GM12874 (cell line): ENCODE measurements around the gene NPIPB2.

Source experiments
- TF ChIP-seq, protein P1 (sequence below): IDR thresholded peaks from 2 replicates; pipeline ENCODE4 v1.5.1; 2011; ENCODE audit warnings: low read depth, mild to moderate bottlenecking, control low read depth, low read length, moderate library complexity; ENCODE audit not compliant: insufficient read depth

NPIPB2 gene

DNA sequence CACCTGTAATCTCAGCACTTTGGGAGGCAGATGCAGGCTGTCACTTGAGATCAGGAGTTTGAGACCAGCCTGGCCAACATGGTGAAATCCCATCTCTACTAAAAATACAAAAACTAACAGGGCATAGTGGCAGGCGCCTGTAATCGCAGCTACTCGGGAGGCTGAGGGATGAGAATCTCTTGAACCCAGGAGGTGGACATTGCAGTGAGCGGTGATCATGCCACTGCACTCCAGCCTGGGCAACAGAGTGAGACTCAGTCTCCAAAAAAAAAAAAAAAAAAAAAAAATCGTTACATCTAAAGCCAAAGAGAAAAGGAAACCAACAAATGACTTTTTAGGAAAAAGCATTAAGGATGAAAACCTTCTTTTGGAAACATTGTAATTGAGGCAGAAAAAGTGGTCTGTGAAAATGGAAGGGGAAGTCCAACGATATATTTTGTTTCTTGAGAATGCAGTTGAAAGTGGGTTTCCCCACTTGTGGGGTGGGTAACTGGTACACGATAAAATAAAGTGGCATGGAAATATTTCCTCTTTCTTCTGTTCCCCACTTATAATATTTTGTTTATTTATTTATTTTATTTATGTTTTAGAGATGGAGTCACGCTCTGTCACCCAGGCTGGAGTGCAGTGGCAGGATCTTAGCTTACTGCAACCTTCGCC is 37.3 kb upstream of the NPIPB2 start:
- TF ChIP-seq, protein P1, sequence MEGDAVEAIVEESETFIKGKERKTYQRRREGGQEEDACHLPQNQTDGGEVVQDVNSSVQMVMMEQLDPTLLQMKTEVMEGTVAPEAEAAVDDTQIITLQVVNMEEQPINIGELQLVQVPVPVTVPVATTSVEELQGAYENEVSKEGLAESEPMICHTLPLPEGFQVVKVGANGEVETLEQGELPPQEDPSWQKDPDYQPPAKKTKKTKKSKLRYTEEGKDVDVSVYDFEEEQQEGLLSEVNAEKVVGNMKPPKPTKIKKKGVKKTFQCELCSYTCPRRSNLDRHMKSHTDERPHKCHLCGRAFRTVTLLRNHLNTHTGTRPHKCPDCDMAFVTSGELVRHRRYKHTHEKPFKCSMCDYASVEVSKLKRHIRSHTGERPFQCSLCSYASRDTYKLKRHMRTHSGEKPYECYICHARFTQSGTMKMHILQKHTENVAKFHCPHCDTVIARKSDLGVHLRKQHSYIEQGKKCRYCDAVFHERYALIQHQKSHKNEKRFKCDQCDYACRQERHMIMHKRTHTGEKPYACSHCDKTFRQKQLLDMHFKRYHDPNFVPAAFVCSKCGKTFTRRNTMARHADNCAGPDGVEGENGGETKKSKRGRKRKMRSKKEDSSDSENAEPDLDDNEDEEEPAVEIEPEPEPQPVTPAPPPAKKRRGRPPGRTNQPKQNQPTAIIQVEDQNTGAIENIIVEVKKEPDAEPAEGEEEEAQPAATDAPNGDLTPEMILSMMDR: no peak

DNA sequence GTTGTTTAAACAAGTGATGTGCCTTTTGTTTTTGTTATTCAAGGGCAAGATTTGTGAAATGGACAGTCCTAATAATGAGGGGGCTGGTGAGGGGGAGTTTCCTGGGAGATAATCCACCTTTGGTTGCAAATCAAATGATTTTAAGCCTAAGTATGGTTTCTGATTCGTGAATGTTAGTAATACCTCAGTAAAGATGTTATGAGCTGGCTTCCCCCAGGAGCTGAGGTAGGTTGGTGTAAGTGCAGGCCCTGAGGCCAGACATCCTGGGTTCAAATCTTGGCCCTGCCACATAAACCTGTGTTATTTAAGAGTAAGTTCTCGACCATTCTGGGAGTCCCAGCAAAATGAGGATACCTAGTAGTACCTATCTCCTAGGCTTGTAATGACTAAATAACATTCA is 36.2 kb upstream of the NPIPB2 start:
- TF ChIP-seq, protein P1: no peak

- TF ChIP-seq, protein P1: no peak
Measured at GRCh38 chr16:11977376-11978041, 35.7 kb upstream of the NPIPB2 start.

GRCh38 chr16:11976850-11977375 is 35.1 kb upstream of the NPIPB2 start:
- TF ChIP-seq, protein P1: no peak

DNA sequence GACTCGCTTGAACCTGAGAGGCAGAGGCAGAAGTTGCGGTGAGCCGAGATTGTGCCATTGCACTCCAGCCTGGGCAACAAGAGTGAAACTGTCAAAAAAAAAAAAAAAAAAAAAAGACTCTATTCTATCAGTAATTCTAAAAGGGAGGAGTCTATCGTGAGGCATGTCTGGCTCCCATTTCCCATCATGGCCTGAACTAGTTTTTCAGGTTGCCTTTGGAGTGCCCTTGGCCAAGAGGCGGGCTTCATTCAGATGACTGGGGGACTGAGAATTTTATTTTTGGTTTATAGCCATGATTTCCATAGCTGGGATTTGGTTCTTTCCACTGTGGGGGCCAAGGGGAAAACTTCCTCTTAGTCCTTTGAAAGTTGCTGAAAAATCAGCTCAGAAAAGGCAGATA is 31.2 kb upstream of the NPIPB2 start:
- TF ChIP-seq, protein P1: no peak

DNA sequence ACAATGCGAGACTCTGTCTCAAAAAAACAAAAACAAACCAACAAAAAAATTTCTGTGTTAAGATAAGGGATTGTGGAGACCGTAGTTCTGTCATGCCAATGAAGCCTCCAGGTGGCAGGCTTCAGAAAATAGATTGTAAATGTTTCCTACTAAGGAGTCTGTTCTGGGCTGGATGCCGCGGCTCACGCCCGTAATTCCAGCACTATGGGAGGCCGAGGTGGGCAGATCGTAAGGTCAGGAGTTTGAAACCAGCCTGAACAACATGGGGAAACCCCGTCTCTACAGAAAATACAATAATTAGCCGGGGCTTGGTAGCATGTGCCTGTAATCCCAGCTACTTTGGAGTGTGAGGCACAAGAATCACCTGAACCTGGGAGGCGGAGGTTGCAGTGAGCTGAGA is 30.3 kb upstream of the NPIPB2 start:
- TF ChIP-seq, protein P1: no peak

GRCh38 chr16:11968577-11968976 is 26.7 kb upstream of the NPIPB2 start:
- TF ChIP-seq, protein P1: no peak
